ENCODE results near the gene LILRA5.
"Not testable (repeated sequence)": the region's sequence is repeated elsewhere in the genome, so short reads cannot be mapped to it uniquely, and the experiment has no call there.

GRCh38 chr19:54322295-54322694 lies 9.3 kb upstream of the LILRA5 start:
- not testable (repeated sequence) for TF ChIP-seq YY1 (IDR thresholded peaks at IDR 0.05; ENCODE audit: insufficient read depth, insufficient read length); ZNF274 (IDR thresholded peaks at IDR 0.05; ENCODE audit: low read depth, low read length); SUZ12 (IDR thresholded peaks at IDR 0.05; ENCODE audit: extremely low read depth, insufficient read depth, insufficient read length)
